K562 (cell line): Measurements from ENCODE around the gene PCSK2. TPM values are rescaled to one million over a fixed set of nuclear protein-coding genes. Genes with fewer than 3 reads are reported as not detected.

ENCODE experiments used
- ATAC-seq: fragments of 200-7000 bp; cut with Tn5 transposase; 3 replicates; pipeline ENCODE4 v1.9.1; 2020; ENCODE audit warnings: moderate library complexity
- BruUV-seq: library from RNA; stranded (reverse); fragments of 400-500 nt; replicated peaks from 2 replicates; lab custom pipeline; 2021; lab: Mats Ljungman, UMichigan
- CTCF ChIA-PET: fragments of 300-600 bp; formaldehyde crosslinking; extraction: SDS; loops from one replicate; lab custom pipeline; 2021; ENCODE audit warnings: low intra/inter-chr PET ratio; lab: Yijun Ruan, JAX
- POLR2A ChIA-PET: fragments of 300-600, 350-650 bp; sonication (Branson Sonifier 250); formaldehyde crosslinking; extraction: SDS; loops from one replicate; lab custom pipeline; 2021; ENCODE audit warnings: antibody characterized with exemption, inconsistent platforms; lab: Yijun Ruan, JAX
- DNase-seq, 4 experiments: peaks; one replicate each; pipeline versions ENCODE4 v3.0.0 to v3.0.0-alpha.2; 2011 to 2018; ENCODE audit warnings: low spot score in 3 of 4, mixed read lengths in 3 of 4; ENCODE audit errors: extremely low read depth in 1 of 4
- FAIRE-seq: peaks from 2 replicates; lab custom pipeline; 2011; peaks lifted over from hg19 to GRCh38; lab: Jason Lieb, UNC
- H2AFZ ChIP-seq: 2 replicates; pipeline ENCODE4 v1.6.0; 2011; ENCODE audit warnings: low read depth, low read length, control low read depth, inconsistent platforms
- H3K27ac ChIP-seq: fragments of 200-600 bp; 3 replicates; pipeline ENCODE4 v1.8.0; 2011; ENCODE audit warnings: low read depth, mild to moderate bottlenecking, control low read depth, inconsistent platforms, low read length, moderate library complexity, mixed read lengths; ENCODE audit errors: extremely low read depth
- H3K27me3 ChIP-seq, 2 experiments: fragments of 300-600 bp in 1 of 2; 2 replicates in 1 of 2; 3 replicates in 1 of 2; pipeline versions ENCODE4 v1.6.0 to v1.8.0; 2011; ENCODE audit warnings: inconsistent platforms in 2 of 2, low read length in 2 of 2, mild to moderate bottlenecking in 1 of 2, mixed read lengths in 1 of 2, moderate library complexity in 1 of 2; ENCODE audit not compliant: control insufficient read depth in 2 of 2, insufficient read depth in 2 of 2
- H3K36me3 ChIP-seq: fragments of 300-600 bp; 3 replicates; pipeline ENCODE4 v1.8.0; 2011; ENCODE audit warnings: mild to moderate bottlenecking, low read length, inconsistent platforms; ENCODE audit not compliant: control insufficient read depth, insufficient read depth
- H3K4me1 ChIP-seq, 2 experiments: fragments of 200-600 bp in 1 of 2; replicated peaks in 1 of 2; 2 replicates in 1 of 2; 3 replicates in 1 of 2; pipeline versions ENCODE4 v1.5.1 to v1.8.0; 2011; ENCODE audit warnings: inconsistent platforms in 2 of 2, low read length in 2 of 2, mild to moderate bottlenecking in 1 of 2, mixed read lengths in 1 of 2, moderate library complexity in 1 of 2; ENCODE audit not compliant: control insufficient read depth in 2 of 2, insufficient read depth in 2 of 2
- H3K4me2 ChIP-seq: 2 replicates; pipeline ENCODE4 v1.6.1; 2011; ENCODE audit warnings: low read length, control low read depth, inconsistent platforms, mixed read lengths; ENCODE audit not compliant: insufficient read depth
- H3K4me3 ChIP-seq: fragments of 200-600 bp; sonication (generic), shearing (Covaris generic); 2 replicates; pipeline ENCODE4 v1.5.1; 2016; ENCODE audit warnings: control low read depth, inconsistent platforms
- H3K79me2 ChIP-seq: fragments of 200-600 bp; 3 replicates; pipeline ENCODE4 v1.8.0; 2011; ENCODE audit warnings: low read length, inconsistent platforms; ENCODE audit not compliant: control insufficient read depth, insufficient read depth
- H3K9ac ChIP-seq, 2 experiments: 2 replicates each; pipeline versions ENCODE4 v1.6.0 to v1.6.1; 2011; ENCODE audit warnings: low read depth in 2 of 2, low read length in 2 of 2, control low read depth in 1 of 2, inconsistent platforms in 1 of 2, mild to moderate bottlenecking in 1 of 2, mixed read lengths in 1 of 2; ENCODE audit not compliant: insufficient read depth in 1 of 2
- H3K9me1 ChIP-seq: one replicate; pipeline ENCODE4 v1.6.0; 2011; ENCODE audit warnings: inconsistent platforms, mild to moderate bottlenecking, low read length, moderate library complexity; ENCODE audit not compliant: control insufficient read depth, insufficient read depth
- H3K9me3 ChIP-seq: replicated peaks from 2 replicates; pipeline ENCODE4 v1.5.1; 2011; ENCODE audit warnings: low read depth, low read length, inconsistent platforms; ENCODE audit not compliant: control insufficient read depth, insufficient read depth
- H4K20me1 ChIP-seq: replicated peaks from 2 replicates; pipeline ENCODE4 v1.6.1; 2011; ENCODE audit warnings: low read length, inconsistent platforms, mixed read lengths; ENCODE audit not compliant: control insufficient read depth, insufficient read depth
- COPS2 ChIP-seq: fragments of 450-650 bp; conservative IDR thresholded peaks from 2 replicates; pipeline ENCODE4 v1.6.1; 2016; ENCODE audit warnings: mild to moderate bottlenecking, moderate library complexity
- GATA2 ChIP-seq: sonication (generic); formaldehyde crosslinking; IDR thresholded peaks from 2 replicates; pipeline ENCODE4 v1.4.0; 2020; ENCODE audit warnings: mild to moderate bottlenecking, missing genetic modification reagents
- GATAD2B ChIP-seq: fragments of 450-650 bp; IDR thresholded peaks from 2 replicates; pipeline ENCODE4 v1.6.1; 2017; ENCODE audit warnings: mild to moderate bottlenecking, borderline replicate concordance
- HDAC3 ChIP-seq: fragments of 450-650 bp; IDR thresholded peaks from 2 replicates; pipeline ENCODE4 v1.6.1; 2018; ENCODE audit warnings: borderline replicate concordance, mild to moderate bottlenecking, moderate library complexity; ENCODE audit not compliant: partially characterized antibody
- MCM5 ChIP-seq: fragments of 450-650 bp; IDR thresholded peaks from 2 replicates; pipeline ENCODE4 v1.6.1; 2016; ENCODE audit warnings: low read depth
- MTA3 ChIP-seq: fragments of 450-650 bp; formaldehyde crosslinking; IDR thresholded peaks from 2 replicates; pipeline ENCODE4 v1.6.1; 2017; ENCODE audit warnings: mild to moderate bottlenecking, borderline replicate concordance
- PHF21A ChIP-seq: fragments of 450-650 bp; IDR thresholded peaks from 2 replicates; pipeline ENCODE4 v1.6.1; 2017; ENCODE audit warnings: low read depth, borderline replicate concordance
- THRA ChIP-seq: fragments of 450-650 bp; IDR thresholded peaks from 2 replicates; pipeline ENCODE4 v1.6.1; 2017; ENCODE audit warnings: mild to moderate bottlenecking, moderate library complexity
- ZNF121 ChIP-seq: sonication (generic); formaldehyde crosslinking; conservative IDR thresholded peaks from 2 replicates; pipeline ENCODE4 v1.8.0; 2022; ENCODE audit warnings: missing genetic modification reagents
- ZNF146 ChIP-seq: IDR thresholded peaks from one replicate; pipeline ENCODE4 v1.6.1; 2018; ENCODE audit warnings: missing compliant biosample characterization; ENCODE audit not compliant: unreplicated experiment
- ZNF217 ChIP-seq: sonication (generic); formaldehyde crosslinking; IDR thresholded peaks from 2 replicates; pipeline ENCODE4 v1.8.0; 2022; ENCODE audit warnings: mild to moderate bottlenecking, missing genetic modification reagents
- ZZZ3 ChIP-seq: fragments of 450-650 bp; IDR thresholded peaks from 2 replicates; pipeline ENCODE4 v1.6.1; 2016; ENCODE audit warnings: antibody characterized with exemption, mild to moderate bottlenecking, moderate library complexity
- WGBS: fragments of 100-300 bp; shearing (Covaris generic); methylation state at CpG from one replicate; pipeline ENCODE4 v1.1.6; 2016; ENCODE audit warnings: low coverage, mixed read lengths; ENCODE audit not compliant: insufficient coverage; ENCODE audit errors: missing lambda C conversion rate; 5-methylcytosine and 5-hydroxymethylcytosine counted together
- in situ Hi-C: fragments of 300-500 bp; cut with MboI; formaldehyde crosslinking; loops from 4 replicates; pipeline ENCODE4 v1.15.0; 2018; ENCODE audit warnings: inconsistent platforms, mixed read lengths
- intact Hi-C: fragments of 100-400 bp; cut with micrococcal nuclease; formaldehyde crosslinking; loops from 2 replicates; pipeline ENCODE4 v1.14.2; 2022
- polyA plus RNA-seq, 8 experiments: library from polyadenylated mRNA; depleted of rRNA in 4 of 8; stranded (reverse) in 5 of 8; unstranded in 3 of 8; fragments of >200 nt; fragmentation: Nextera tagmentation in 2 of 8; fragmentation: Illumina TruSeq in 1 of 8; extraction: Ambion mirVana in 2 of 8; extraction: Trizol in 1 of 8; gene quantifications; 2 replicates each; pipeline versions ENCODE4 v1.2.1 to v1.2.3, GENCODE V29; 2011 to 2014; ENCODE audit warnings: inconsistent platforms in 1 of 8, missing spikeins in 1 of 8
- total RNA-seq, 7 experiments: library from RNA; depleted of rRNA in 6 of 7; stranded (reverse); fragments of >200 nt in 6 of 7; fragmentation: Illumina TruSeq in 2 of 7; extraction: Trizol in 2 of 7; gene quantifications; 2 replicates each; pipeline versions ENCODE4 v1.2.1 to v1.2.3, GENCODE V29; 2011 to 2021; ENCODE audit warnings: low replicate concordance in 1 of 7
- TF ChIP-seq, protein P1 (sequence below): fragments of 250-450 bp; sonication (Bioruptor Pico); IDR thresholded peaks from 2 replicates; pipeline ENCODE4 v1.5.0; 2021; ENCODE audit warnings: mild to moderate bottlenecking, borderline replicate concordance
- TF ChIP-seq, protein P2 (sequence below): fragments of 200-800 bp; sonication (Bioruptor generic); IDR thresholded peaks from 2 replicates; pipeline ENCODE4 v1.6.1; 2016; ENCODE audit warnings: missing genetic modification characterization, missing compliant biosample characterization

PCSK2 gene
- total and polyA plus RNA-seq, 9 of the 15 experiments (the other 6 are each of a cell fraction or from before 2014, with no cell fraction given): 0.04 to 0.07 (median 0.05) TPM; not detected in 6

DNA sequence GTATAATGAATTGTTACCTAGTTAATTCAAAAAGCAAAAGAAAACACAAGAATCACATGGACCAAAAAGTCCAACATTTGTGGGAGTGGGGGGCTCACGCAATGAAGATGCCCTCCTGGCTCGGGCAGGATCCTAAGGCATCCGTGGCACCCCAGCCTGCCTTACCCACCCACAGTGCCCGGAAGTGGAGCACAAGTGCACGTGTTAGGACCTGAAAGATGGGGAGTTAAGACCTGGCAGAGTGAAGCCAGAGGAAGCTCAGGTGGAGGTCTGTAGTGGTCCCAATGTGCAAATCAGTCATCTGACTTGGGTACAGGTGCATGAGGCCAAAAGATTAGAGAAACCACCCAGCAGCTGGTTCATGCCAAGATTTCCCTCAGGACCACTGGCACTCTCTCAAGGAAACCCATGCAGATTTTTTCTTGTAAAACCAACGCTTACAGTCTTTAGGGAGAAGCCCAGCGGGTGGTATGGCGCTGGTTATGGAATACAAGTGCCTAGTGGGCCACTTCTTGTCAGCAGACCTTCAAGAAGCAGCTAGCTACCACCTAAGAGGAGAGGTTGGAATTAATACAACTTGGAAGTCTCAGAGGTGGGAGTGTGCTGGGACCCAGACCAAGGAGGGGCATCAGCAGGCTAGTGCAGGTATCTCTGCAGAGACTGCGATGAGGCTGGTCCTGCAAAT, 262.2 kb downstream of the PCSK2 start:
- FAIRE-seq (no peak), DNase-seq (no peak), ATAC-seq (no peak)
- ChIA-PET CTCF (interaction anchor here (1.1 kb wide), 1 partner anchor 130 kb away, joined by 3 read pairs; no protein-coding TSS in a partner anchor), POLR2A (interaction anchor here (1.0 to 1.1 kb wide), 2 partner anchors 8 to 9 kb away, joined by 3 to 5 read pairs; no protein-coding TSS in a partner anchor)
- Histone ChIP-seq H3K9me1 (no peaks in the 10 kb centered on the region), H3K9me3 (no peaks in the 10 kb centered on the region), H3K27me3 (peaks cover 0 to 45% of the 10 kb centered on the region in 2 experiments; a peak in 3 of 5 replicates), H3K27ac (no peak overlapping the region), H3K36me3 (no peaks in the 10 kb centered on the region), H3K4me3 (no peak overlapping the region), H3K79me2 (no peaks in the 10 kb centered on the region), H3K4me1 (no peaks in the 10 kb centered on the region), H2AFZ (no peak overlapping the region), H3K4me2 (no peak overlapping the region), H4K20me1 (no peaks in the 10 kb centered on the region), H3K9ac (no peak overlapping the region)
- in situ Hi-C loops: no loop called here
- no TSS peak for BruUV-seq
- intact Hi-C loops: no loop called here
- WGBS: 0% methylated on average over 8 of the region's 9 CpGs
- TF ChIP-seq ZZZ3 (no peak), COPS2 (no peak), THRA (no peak), ZNF217 (CRISPR knock-in tag) (no peak), PHF21A (no peak), ZNF121 (no peak), ZNF146 (CRISPR knock-in tag) (no peak), MTA3 (no peak), GATAD2B (no peak), HDAC3 (no peak), GATA2 (CRISPR knock-in tag) (no peak), MCM5 (no peak)
- TF ChIP-seq, protein P1, sequence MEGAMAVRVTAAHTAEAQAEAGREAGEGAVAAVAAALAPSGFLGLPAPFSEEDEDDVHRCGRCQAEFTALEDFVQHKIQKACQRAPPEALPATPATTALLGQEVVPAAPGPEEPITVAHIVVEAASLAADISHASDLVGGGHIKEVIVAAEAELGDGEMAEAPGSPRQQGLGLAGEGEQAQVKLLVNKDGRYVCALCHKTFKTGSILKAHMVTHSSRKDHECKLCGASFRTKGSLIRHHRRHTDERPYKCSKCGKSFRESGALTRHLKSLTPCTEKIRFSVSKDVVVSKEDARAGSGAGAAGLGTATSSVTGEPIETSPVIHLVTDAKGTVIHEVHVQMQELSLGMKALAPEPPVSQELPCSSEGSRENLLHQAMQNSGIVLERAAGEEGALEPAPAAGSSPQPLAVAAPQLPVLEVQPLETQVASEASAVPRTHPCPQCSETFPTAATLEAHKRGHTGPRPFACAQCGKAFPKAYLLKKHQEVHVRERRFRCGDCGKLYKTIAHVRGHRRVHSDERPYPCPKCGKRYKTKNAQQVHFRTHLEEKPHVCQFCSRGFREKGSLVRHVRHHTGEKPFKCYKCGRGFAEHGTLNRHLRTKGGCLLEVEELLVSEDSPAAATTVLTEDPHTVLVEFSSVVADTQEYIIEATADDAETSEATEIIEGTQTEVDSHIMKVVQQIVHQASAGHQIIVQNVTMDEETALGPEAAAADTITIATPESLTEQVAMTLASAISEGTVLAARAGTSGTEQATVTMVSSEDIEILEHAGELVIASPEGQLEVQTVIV: no peak
- TF ChIP-seq, protein P2, sequence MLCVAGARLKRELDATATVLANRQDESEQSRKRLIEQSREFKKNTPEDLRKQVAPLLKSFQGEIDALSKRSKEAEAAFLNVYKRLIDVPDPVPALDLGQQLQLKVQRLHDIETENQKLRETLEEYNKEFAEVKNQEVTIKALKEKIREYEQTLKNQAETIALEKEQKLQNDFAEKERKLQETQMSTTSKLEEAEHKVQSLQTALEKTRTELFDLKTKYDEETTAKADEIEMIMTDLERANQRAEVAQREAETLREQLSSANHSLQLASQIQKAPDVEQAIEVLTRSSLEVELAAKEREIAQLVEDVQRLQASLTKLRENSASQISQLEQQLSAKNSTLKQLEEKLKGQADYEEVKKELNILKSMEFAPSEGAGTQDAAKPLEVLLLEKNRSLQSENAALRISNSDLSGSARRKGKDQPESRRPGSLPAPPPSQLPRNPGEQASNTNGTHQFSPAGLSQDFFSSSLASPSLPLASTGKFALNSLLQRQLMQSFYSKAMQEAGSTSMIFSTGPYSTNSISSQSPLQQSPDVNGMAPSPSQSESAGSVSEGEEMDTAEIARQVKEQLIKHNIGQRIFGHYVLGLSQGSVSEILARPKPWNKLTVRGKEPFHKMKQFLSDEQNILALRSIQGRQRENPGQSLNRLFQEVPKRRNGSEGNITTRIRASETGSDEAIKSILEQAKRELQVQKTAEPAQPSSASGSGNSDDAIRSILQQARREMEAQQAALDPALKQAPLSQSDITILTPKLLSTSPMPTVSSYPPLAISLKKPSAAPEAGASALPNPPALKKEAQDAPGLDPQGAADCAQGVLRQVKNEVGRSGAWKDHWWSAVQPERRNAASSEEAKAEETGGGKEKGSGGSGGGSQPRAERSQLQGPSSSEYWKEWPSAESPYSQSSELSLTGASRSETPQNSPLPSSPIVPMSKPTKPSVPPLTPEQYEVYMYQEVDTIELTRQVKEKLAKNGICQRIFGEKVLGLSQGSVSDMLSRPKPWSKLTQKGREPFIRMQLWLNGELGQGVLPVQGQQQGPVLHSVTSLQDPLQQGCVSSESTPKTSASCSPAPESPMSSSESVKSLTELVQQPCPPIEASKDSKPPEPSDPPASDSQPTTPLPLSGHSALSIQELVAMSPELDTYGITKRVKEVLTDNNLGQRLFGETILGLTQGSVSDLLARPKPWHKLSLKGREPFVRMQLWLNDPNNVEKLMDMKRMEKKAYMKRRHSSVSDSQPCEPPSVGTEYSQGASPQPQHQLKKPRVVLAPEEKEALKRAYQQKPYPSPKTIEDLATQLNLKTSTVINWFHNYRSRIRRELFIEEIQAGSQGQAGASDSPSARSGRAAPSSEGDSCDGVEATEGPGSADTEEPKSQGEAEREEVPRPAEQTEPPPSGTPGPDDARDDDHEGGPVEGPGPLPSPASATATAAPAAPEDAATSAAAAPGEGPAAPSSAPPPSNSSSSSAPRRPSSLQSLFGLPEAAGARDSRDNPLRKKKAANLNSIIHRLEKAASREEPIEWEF: no peak
